Measurements from ENCODE around the gene DAB2. TPM values are rescaled to one million over a fixed set of nuclear protein-coding genes. Genes with fewer than 3 reads are reported as not detected.

DAB2 gene
- total RNA-seq, 1 experiment from 2014 or later: 5.5 TPM

GRCh38 chr5:39362646-39363045 is 62.1 kb downstream of the DAB2 start:
- ATAC-seq (no peak), DNase-seq (ENCODE audit: low read depth, low spot score) (no peak)
- H3K9me2 ChIP-seq (ENCODE audit: insufficient read depth): no peaks in the 10 kb centered on the region
- H4K20me1 ChIP-seq (ENCODE audit: insufficient read depth): no peaks in the 10 kb centered on the region
- no peaks in the 10 kb centered on the region for H3K4me1 ChIP-seq (ENCODE audit: control insufficient read depth in 1 of 2, insufficient read depth in 2 of 2, low read length in 2 of 2)
- H3K36me3 ChIP-seq (ENCODE audit: control insufficient read depth in 1 of 2, insufficient read depth in 2 of 2, low read length in 2 of 2): no peaks in the 10 kb centered on the region
- TF ChIP-seq ELF1 (IDR thresholded peaks at IDR 0.05; ENCODE audit: borderline replicate concordance, low read depth) (no peak), EZH2 (IDR thresholded peaks at IDR 0.05) (no peak), POLR2AphosphoS5 (IDR thresholded peaks at IDR 0.05; ENCODE audit: low read depth, low read length) (no peak), ZFX (IDR thresholded peaks at IDR 0.05) (no peak)
- H3K27me3 ChIP-seq (ENCODE audit: insufficient read depth, low read length): no peaks in the 10 kb centered on the region
- H3K4me3 ChIP-seq (replicated peaks in 1 of 2; ENCODE audit: low read depth in 1 of 2, low read length in 2 of 2): no peak overlapping the region
- RAD21 ChIA-PET (ENCODE audit: low non-redundant PET in 1 of 2, low total read pairs in 2 of 2, uncharacterized antibody in 2 of 2, unreplicated experiment in 2 of 2): no interaction called here
- H3K9me3 ChIP-seq (ENCODE audit: control insufficient read depth in 1 of 2, insufficient read depth in 1 of 2, low read depth in 1 of 2, low read length in 2 of 2): no peaks in the 10 kb centered on the region
- CTCF ChIA-PET: interaction anchor here (1.4 to 1.6 kb wide), 2 partner anchors 13 to 185 kb away, joined by 3 to 6 read pairs; no protein-coding TSS in a partner anchor
- no peak overlapping the region for H2AFZ ChIP-seq (ENCODE audit: low read depth, low read length, poor library complexity, severe bottlenecking)
- intact Hi-C loops (cut with micrococcal nuclease): no loop called here
- no TSS peak for BruUV-seq (replicated peaks)
- POLR2A ChIA-PET: no interaction called here
- H3K4me2 ChIP-seq (ENCODE audit: low read length): no peak overlapping the region
- no peak overlapping the region for H3K9ac ChIP-seq (ENCODE audit: low read length)
- H3K27ac ChIP-seq (ENCODE audit: low read depth, low read length): no peak overlapping the region
- H3K79me2 ChIP-seq (ENCODE audit: insufficient read depth, low read length): no peaks in the 10 kb centered on the region

- TF ChIP-seq ELF1 (IDR thresholded peaks at IDR 0.05; ENCODE audit: borderline replicate concordance, low read depth): no peak
- no peak for TF ChIP-seq POLR2A (IDR thresholded peaks at IDR 0.05; ENCODE audit: borderline replicate concordance, extremely low read depth, insufficient read depth, insufficient read length)
- no peak for TF ChIP-seq ZNF274 (IDR thresholded peaks at IDR 0.05; ENCODE audit: low read depth, low read length)
- TF ChIP-seq CEBPB (IDR thresholded peaks at IDR 0.05; ENCODE audit: low read depth): no peak
- no peak for TF ChIP-seq RAD21 (IDR thresholded peaks at IDR 0.05; ENCODE audit: low read depth)
- no peak for TF ChIP-seq YY1 (IDR thresholded peaks at IDR 0.05; ENCODE audit: extremely low read depth, insufficient replicate concordance, low read depth, low read length)
- no peak overlapping the region for H3K27ac ChIP-seq (ENCODE audit: low read depth, low read length)
- H3K4me2 ChIP-seq (ENCODE audit: low read length): no peak overlapping the region
- ChIA-PET CTCF (no interaction called here), POLR2A (no interaction called here), RAD21 (ENCODE audit: low non-redundant PET in 1 of 2, low total read pairs in 2 of 2, uncharacterized antibody in 2 of 2, unreplicated experiment in 2 of 2) (no interaction called here)
- intact Hi-C loops (cut with micrococcal nuclease): no loop called here
- no peak for ATAC-seq
- no peaks in the 10 kb centered on the region for H3K9me3 ChIP-seq (ENCODE audit: control insufficient read depth in 1 of 2, insufficient read depth in 1 of 2, low read depth in 1 of 2, low read length in 2 of 2)
- no peak for DNase-seq (ENCODE audit: low read depth, low spot score)
- H3K79me2 ChIP-seq (ENCODE audit: insufficient read depth, low read length): no peaks in the 10 kb centered on the region
- no peak overlapping the region for H3K4me3 ChIP-seq (replicated peaks in 1 of 2; ENCODE audit: low read depth in 1 of 2, low read length in 2 of 2)
- H4K20me1 ChIP-seq (ENCODE audit: insufficient read depth): no peaks in the 10 kb centered on the region
- H3K27me3 ChIP-seq (ENCODE audit: insufficient read depth, low read length): no peaks in the 10 kb centered on the region
- no TSS peak for BruUV-seq (replicated peaks)
- H2AFZ ChIP-seq (ENCODE audit: low read depth, low read length, poor library complexity, severe bottlenecking): no peak overlapping the region
- no peaks in the 10 kb centered on the region for H3K9me2 ChIP-seq (ENCODE audit: insufficient read depth)
- H3K9ac ChIP-seq (ENCODE audit: low read length): no peak overlapping the region
- H3K4me1 ChIP-seq (ENCODE audit: control insufficient read depth in 1 of 2, insufficient read depth in 2 of 2, low read length in 2 of 2): no peaks in the 10 kb centered on the region
- H3K36me3 ChIP-seq (ENCODE audit: control insufficient read depth in 1 of 2, insufficient read depth in 2 of 2, low read length in 2 of 2): no peaks in the 10 kb centered on the region
These were observed 63.5 kb downstream of the DAB2 start for GRCh38 chr5:39361306-39361705.

All from HCT116 (cell line).